Colonic mucosa (tissue), 4 donors: Measurements from ENCODE around the gene CDH4. TPM values are rescaled to one million over a fixed set of nuclear protein-coding genes. Genes with fewer than 3 reads are reported as not detected.

Source experiments
- DNase-seq: peaks from one replicate; pipeline ENCODE4 v3.0.0-alpha.2; 2020
- H3K27ac ChIP-seq: fragments of 200-600 bp; one replicate; pipeline ENCODE4 v1.8.0; 2021
- H3K27me3 ChIP-seq: fragments of 200-600 bp; one replicate; pipeline ENCODE4 v1.8.0; 2021
- H3K36me3 ChIP-seq: fragments of 200-600 bp; one replicate; pipeline ENCODE4 v1.8.0; 2021
- H3K4me1 ChIP-seq: fragments of 200-600 bp; one replicate; pipeline ENCODE4 v1.8.0; 2021; ENCODE audit warnings: mild to moderate bottlenecking
- H3K4me3 ChIP-seq: fragments of 200-600 bp; one replicate; pipeline ENCODE4 v1.8.0; 2021
- H3K9ac ChIP-seq, 2 donors: one replicate each; pipeline ENCODE4 v1.7.0; 2013; ENCODE audit warnings: control low read depth in 2 of 2, low read depth in 2 of 2, low read length in 2 of 2
- H3K9me3 ChIP-seq: fragments of 200-600 bp; one replicate; pipeline ENCODE4 v1.8.0; 2021
- intact Hi-C: fragments of 100-400 bp; cut with DNase I; formaldehyde crosslinking; loops from one replicate; pipeline ENCODE4 v1.14.1; 2022
- total RNA-seq, 2 donors: library from RNA; stranded (reverse); fragmentation: NEBNext Ultra II Directional in 1 of 2; extraction: Animal tissue kit (Norgen Biotek cat#: 25700) in 1 of 2; gene quantifications; one replicate each; pipeline ENCODE4 v1.2.1, GENCODE V29; 2021
- TF ChIP-seq, protein P1 (sequence below): fragments of 200-600 bp; IDR thresholded peaks from one replicate; pipeline ENCODE4 v1.8.0; 2022; ENCODE audit warnings: antibody characterized with exemption, mild to moderate bottlenecking
- donor health status: healthy.
- donor health status: DM: no; HTN: no; CAD: no.
- donor health status: DM: no; HTN: no; CAD: no.

The CDH4 gene
- total RNA-seq, 2 donors from 2014 or later, result 0.08 TPM; not detected in 1

DNA sequence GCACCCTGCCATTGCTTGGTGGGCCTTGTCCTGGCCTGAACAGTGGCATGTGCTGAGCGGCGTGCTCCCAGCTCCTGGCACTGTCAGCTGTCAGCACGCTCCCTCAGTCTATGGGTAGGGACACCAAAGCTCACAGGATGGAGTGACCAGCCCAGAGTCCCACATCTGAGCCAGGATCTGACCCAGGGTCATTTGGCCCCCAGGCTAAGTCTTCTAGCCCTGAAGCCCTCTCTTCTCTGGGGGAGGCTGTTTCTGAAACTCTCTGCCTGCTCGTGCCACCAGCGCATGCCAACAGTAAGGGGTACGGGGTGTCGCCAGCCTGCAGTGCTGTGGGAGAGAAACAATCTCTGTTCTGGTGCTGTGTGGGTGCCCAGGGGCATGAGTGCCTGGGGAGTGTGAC, 37.1 kb downstream of the CDH4 start:
- no peak overlapping the region for H3K4me3 ChIP-seq
- H3K27ac ChIP-seq, result no peak overlapping the region
- TF ChIP-seq, protein P1, sequence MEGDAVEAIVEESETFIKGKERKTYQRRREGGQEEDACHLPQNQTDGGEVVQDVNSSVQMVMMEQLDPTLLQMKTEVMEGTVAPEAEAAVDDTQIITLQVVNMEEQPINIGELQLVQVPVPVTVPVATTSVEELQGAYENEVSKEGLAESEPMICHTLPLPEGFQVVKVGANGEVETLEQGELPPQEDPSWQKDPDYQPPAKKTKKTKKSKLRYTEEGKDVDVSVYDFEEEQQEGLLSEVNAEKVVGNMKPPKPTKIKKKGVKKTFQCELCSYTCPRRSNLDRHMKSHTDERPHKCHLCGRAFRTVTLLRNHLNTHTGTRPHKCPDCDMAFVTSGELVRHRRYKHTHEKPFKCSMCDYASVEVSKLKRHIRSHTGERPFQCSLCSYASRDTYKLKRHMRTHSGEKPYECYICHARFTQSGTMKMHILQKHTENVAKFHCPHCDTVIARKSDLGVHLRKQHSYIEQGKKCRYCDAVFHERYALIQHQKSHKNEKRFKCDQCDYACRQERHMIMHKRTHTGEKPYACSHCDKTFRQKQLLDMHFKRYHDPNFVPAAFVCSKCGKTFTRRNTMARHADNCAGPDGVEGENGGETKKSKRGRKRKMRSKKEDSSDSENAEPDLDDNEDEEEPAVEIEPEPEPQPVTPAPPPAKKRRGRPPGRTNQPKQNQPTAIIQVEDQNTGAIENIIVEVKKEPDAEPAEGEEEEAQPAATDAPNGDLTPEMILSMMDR, result no peak
- H3K4me1 ChIP-seq, result no peaks in the 10 kb centered on the region
- H3K9me3 ChIP-seq, result no peaks in the 10 kb centered on the region
- no peak overlapping the region for H3K9ac ChIP-seq
- H3K27me3 ChIP-seq, result no peaks in the 10 kb centered on the region
- no peak for DNase-seq
- intact Hi-C loops, result no loop called here
- H3K36me3 ChIP-seq, result no peaks in the 10 kb centered on the region

DNA sequence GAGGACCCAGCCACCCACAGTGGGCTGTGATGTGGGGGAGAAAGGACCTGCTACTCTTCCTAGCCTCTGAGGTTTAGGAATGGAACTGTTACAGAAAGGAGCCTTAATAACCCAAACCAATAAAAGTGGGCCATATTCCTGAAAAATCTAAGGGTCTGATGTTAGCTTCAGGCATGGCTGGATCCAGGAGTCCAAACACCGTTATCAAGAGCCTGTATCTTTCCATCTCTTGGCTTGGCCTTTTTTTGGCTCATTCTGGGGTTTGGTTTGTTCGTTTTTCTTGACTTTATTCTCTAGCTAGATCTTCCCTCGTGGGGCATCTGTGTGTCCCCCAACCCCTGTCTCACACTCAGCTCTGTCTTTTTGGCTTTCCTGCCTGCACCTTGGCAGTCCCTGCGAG, 38.7 kb downstream of the CDH4 start:
- no peaks in the 10 kb centered on the region for H3K4me1 ChIP-seq
- no peaks in the 10 kb centered on the region for H3K27me3 ChIP-seq
- no peak overlapping the region for H3K9ac ChIP-seq
- TF ChIP-seq, protein P1, result no peak
- H3K4me3 ChIP-seq, result no peak overlapping the region
- H3K9me3 ChIP-seq, result no peaks in the 10 kb centered on the region
- H3K36me3 ChIP-seq, result no peaks in the 10 kb centered on the region
- no peak overlapping the region for H3K27ac ChIP-seq
- intact Hi-C loops, result no loop called here
- no peak for DNase-seq

DNA sequence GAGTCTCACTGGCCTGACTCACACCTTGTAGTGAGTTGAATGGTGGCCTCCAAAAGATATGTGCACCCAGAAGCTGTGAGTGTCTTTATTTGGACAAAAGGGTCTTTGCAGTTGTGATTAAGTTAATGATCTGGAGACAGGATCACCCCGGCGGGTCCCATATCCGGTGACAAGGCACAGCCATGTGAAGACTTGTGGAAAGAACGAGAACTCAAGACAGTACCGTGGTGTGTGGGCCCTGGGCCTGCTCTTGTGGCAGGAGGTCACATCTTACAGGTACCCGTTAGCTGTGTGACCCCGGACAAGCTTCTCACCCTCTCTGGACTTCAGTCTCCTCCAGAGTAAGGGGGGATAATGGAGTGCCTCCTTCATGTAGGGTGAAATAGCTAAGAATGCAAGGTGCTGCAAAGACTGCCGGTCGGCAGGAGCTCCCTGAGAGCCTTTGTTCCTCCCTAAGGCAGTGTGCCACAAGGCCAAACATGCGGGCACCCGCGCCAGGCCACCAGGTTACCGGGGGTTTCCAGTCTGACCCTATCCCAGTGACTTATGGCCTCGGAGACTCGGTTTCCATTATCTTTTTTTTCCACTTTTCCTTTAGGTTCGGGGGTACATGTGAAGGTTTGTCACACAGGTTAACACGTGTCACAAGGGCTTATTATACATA, 39.2 kb downstream of the CDH4 start:
- TF ChIP-seq, protein P1, result no peak
- no peak for DNase-seq
- intact Hi-C loops, result no loop called here
- H3K9ac ChIP-seq, result no peak overlapping the region
- H3K36me3 ChIP-seq, result no peaks in the 10 kb centered on the region
- no peaks in the 10 kb centered on the region for H3K9me3 ChIP-seq
- no peak overlapping the region for H3K4me3 ChIP-seq
- no peak overlapping the region for H3K27ac ChIP-seq
- H3K4me1 ChIP-seq, result no peaks in the 10 kb centered on the region
- H3K27me3 ChIP-seq, result no peaks in the 10 kb centered on the region

DNA sequence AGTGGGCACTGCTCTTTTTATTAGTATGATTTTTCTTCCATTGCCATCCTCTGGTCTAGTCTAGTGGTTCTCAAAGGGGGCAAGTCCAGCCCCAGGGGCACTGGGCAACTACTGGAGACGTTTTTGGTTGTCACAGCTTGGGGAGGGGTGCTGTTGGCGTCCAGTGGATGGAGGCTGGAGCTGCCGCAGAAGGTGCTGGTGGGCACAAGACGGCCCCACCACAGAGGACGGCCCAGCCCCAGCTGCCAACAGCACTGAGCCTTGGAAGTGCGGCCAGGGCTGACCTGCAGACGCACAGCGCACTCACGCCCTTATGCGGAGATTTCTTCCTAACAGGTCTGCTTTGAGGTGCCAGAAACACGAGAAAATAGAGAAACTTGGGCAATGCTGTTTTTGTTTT, 40.3 kb downstream of the CDH4 start:
- DNase-seq, result no peak
- H3K9ac ChIP-seq, result no peak overlapping the region
- H3K36me3 ChIP-seq, result no peaks in the 10 kb centered on the region
- no peaks in the 10 kb centered on the region for H3K9me3 ChIP-seq
- no peak overlapping the region for H3K4me3 ChIP-seq
- H3K27ac ChIP-seq, result no peak overlapping the region
- no peaks in the 10 kb centered on the region for H3K4me1 ChIP-seq
- TF ChIP-seq, protein P1, result no peak
- intact Hi-C loops, result no loop called here
- H3K27me3 ChIP-seq, result no peaks in the 10 kb centered on the region

DNA sequence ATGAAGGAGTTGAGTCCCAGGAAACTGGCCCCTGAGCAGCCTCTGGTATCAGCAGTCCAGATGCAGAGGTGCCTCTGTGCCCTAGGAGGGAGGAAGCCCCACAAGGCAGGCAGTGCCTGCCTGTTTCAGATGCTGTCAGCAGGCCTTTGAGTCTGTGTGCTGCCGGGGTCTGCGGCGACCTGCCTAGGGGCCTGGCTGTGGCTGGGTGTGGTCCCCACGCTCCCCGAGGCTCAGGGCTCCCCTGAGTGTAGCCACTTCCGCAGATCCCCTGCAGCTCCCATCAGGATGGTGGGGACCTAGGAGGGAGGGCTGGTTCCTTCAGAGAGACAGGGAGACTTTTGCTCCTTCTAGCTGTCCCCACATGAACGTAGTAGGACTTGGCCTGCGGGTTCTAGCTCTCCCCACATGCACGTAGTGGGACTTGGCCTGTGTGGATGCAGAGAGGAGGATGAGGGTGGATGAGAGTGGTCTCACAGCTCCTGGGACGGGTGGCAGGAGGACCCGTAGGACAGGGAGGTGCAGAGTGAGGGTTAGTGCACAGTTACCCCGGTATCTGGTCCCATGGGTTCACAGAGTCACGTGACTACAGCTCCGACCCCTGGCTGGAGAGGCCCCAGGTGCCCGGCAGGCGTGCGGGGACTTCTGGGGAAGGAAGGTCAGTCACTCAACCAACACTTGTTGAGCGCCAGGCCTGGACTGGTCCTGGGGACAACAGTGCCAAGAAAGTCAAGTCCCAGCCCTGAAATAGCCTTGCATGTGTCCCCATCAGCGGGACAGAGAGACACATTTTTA, 41.0 kb downstream of the CDH4 start:
- DNase-seq, result no peak
- Histone ChIP-seq H3K9me3 (no peaks in the 10 kb centered on the region), H3K9ac (no peak overlapping the region), H3K36me3 (no peaks in the 10 kb centered on the region), H3K4me3 (no peak overlapping the region), H3K27ac (no peak overlapping the region), H3K4me1 (no peaks in the 10 kb centered on the region), H3K27me3 (no peaks in the 10 kb centered on the region)
- TF ChIP-seq, protein P1, result no peak
- intact Hi-C loops, result no loop called here
